ENCODE results near the gene MAN2B2.

DNA sequence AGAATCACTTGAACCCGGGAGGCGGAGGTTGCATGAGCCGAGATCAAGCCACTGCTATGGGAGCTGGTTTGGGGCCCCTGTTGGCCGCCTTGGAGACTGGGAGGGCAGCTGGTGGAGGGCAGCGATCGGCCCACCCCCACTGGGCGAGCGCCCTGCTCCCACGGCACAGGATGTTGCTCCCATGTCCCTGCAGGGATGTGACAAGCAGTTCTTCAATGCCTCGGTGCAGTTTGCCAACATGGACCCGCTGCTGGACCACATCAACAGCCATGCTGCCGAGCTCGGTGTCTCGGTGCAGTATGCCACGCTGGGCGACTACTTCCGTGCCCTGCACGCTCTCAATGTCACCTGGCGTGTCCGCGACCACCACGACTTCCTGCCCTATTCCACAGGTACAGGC lies 19.4 kb downstream of the MAN2B2 start:
- TF ChIP-seq, protein P1, sequence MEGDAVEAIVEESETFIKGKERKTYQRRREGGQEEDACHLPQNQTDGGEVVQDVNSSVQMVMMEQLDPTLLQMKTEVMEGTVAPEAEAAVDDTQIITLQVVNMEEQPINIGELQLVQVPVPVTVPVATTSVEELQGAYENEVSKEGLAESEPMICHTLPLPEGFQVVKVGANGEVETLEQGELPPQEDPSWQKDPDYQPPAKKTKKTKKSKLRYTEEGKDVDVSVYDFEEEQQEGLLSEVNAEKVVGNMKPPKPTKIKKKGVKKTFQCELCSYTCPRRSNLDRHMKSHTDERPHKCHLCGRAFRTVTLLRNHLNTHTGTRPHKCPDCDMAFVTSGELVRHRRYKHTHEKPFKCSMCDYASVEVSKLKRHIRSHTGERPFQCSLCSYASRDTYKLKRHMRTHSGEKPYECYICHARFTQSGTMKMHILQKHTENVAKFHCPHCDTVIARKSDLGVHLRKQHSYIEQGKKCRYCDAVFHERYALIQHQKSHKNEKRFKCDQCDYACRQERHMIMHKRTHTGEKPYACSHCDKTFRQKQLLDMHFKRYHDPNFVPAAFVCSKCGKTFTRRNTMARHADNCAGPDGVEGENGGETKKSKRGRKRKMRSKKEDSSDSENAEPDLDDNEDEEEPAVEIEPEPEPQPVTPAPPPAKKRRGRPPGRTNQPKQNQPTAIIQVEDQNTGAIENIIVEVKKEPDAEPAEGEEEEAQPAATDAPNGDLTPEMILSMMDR (optimal IDR thresholded peaks at IDR 0.05 in 1 of 3, IDR thresholded peaks at IDR 0.05 in 1 of 3, conservative IDR thresholded peaks at IDR 0.05 in 1 of 3; ENCODE audit: extremely low read depth in 1 of 3, insufficient read depth in 2 of 3, low read length in 3 of 3), result no peak
- no peak for TF ChIP-seq EZH2 (IDR thresholded peaks at IDR 0.05; ENCODE audit: low read length)
